ENCODE results near the gene NTMT1. TPM values are rescaled to one million over a fixed set of nuclear protein-coding genes. Genes with fewer than 3 reads are reported as not detected.
A peak's percentile ranks its signal among the peaks of the same experiment; 100 is the strongest.

NTMT1 gene
- polyA plus RNA-seq, 3 donors = 16.0 to 43.9 (median 28.2) TPM

DNA sequence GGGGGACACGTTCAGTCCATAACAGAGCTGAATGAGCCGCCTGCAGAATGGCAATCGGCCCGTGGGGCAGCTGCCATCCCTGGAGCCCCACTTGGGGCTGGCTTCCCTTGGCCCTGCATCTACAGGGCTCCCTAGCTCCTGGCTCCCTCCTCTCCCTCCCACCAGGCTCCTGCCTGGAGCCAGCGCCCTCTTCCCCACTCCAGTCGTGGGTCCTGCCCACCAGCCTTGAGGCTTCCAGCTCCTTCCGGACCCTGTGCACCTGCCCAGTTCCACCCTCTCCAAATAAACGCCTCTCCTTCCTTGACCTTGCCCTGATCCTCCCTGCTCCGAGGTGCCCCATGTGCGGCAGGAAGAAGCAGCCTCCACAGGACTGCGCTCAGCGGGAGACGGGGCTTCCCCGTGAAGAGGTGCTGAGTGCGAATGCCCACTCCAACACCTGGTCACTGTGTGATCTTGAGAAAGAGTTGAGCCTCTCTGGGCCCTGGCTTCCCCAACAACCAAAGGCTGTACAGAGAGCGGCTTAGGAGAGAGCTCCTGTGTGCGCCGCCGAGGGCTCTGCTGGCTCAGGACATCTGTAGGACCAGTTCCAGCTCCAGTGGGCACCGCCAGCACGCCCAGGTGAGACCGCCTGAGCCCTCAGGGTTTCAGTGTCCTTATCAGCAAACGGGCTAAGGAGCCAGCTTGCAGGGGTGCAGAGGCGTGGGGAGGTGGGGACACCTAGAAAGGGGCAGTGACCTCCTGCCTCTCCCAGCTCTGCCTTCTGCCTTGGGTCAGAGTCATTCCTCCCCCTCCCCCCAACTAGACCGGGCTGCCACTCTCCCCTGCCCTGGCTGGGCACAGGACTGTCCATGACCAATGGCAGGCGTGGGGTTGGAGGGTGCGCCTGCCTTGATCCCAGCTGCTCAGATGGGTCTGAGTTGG is 17.1 kb upstream of the NTMT1 start:
- Histone ChIP-seq H3K27me3 (ENCODE audit: control insufficient read depth in 2 of 2, insufficient read depth in 2 of 2, low read length in 2 of 2) (no peaks in the 10 kb centered on the region), H3K27ac (ENCODE audit: low read depth in 1 of 2, low read length in 2 of 2) (peak overlapping the region; percentile 44 to 79), H3K4me1 (ENCODE audit: control insufficient read depth in 1 of 2, insufficient read depth in 2 of 2, low read length in 2 of 2) (peaks cover 43 to 49% of the 10 kb centered on the region in 2 donors), H3K79me2 (ENCODE audit: insufficient read depth, low read length) (no peaks in the 10 kb centered on the region), H2AFZ (ENCODE audit: insufficient read depth, low read depth, low read length, poor library complexity, severe bottlenecking) (no peak overlapping the region), H3K9ac (ENCODE audit: insufficient read depth, low read length, poor library complexity, severe bottlenecking) (no peak overlapping the region), H4K20me1 (ENCODE audit: insufficient read depth, low read length) (no peaks in the 10 kb centered on the region), H3K4me2 (replicated peaks; ENCODE audit: extremely low read depth, low read length, poor library complexity, severe bottlenecking) (no peak overlapping the region), H3K36me3 (replicated peaks in 1 of 2; ENCODE audit: control insufficient read depth in 1 of 2, insufficient read depth in 2 of 2, low read length in 2 of 2) (no peaks in the 10 kb centered on the region), H3K9me3 (replicated peaks in 1 of 2; ENCODE audit: control insufficient read depth in 1 of 2, insufficient read depth in 1 of 2, low read length in 2 of 2) (no peaks in the 10 kb centered on the region), H3K4me3 (replicated peaks in 1 of 3; ENCODE audit: low read depth in 2 of 3, low read length in 3 of 3) (no peak overlapping the region)
- H3K27me3 Mint-ChIP-seq (ENCODE audit: low read depth in 3 of 3) = peaks cover 4 to 6% (median 5%) of the 10 kb centered on the region in 3 donors
- WGBS (ENCODE audit: insufficient coverage) = 96% methylated on average over 24 of the region's 27 CpGs
- H3K36me3 Mint-ChIP-seq = no peaks in the 10 kb centered on the region
- H3K27ac Mint-ChIP-seq = peak overlapping the region; percentile 40 to 97 (median 94)
- TF ChIP-seq, protein P1, sequence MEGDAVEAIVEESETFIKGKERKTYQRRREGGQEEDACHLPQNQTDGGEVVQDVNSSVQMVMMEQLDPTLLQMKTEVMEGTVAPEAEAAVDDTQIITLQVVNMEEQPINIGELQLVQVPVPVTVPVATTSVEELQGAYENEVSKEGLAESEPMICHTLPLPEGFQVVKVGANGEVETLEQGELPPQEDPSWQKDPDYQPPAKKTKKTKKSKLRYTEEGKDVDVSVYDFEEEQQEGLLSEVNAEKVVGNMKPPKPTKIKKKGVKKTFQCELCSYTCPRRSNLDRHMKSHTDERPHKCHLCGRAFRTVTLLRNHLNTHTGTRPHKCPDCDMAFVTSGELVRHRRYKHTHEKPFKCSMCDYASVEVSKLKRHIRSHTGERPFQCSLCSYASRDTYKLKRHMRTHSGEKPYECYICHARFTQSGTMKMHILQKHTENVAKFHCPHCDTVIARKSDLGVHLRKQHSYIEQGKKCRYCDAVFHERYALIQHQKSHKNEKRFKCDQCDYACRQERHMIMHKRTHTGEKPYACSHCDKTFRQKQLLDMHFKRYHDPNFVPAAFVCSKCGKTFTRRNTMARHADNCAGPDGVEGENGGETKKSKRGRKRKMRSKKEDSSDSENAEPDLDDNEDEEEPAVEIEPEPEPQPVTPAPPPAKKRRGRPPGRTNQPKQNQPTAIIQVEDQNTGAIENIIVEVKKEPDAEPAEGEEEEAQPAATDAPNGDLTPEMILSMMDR (IDR thresholded peaks at IDR 0.05) = no peak
- peaks cover 50% of the 10 kb centered on the region for H3K4me1 Mint-ChIP-seq
- H3K4me3 Mint-ChIP-seq = peak overlapping the region in 1 of 2 donors; percentile 1
- peaks cover 0 to 2% (median 0%) of the 10 kb centered on the region in 7 donors for H3K9me3 Mint-ChIP-seq
- intact Hi-C loops (cut with micrococcal nuclease) = loop anchor here in 1 of 2 donors (5.0 to 10.0 kb wide), 2 partner anchors 114 to 287 kb away; no protein-coding TSS in a partner anchor
- no peak for DNase-seq

- Histone ChIP-seq H3K27me3 (ENCODE audit: control insufficient read depth in 2 of 2, insufficient read depth in 2 of 2, low read length in 2 of 2) (no peaks in the 10 kb centered on the region), H3K4me2 (replicated peaks; ENCODE audit: extremely low read depth, low read length, poor library complexity, severe bottlenecking) (peak overlapping the region; percentile 81), H3K9ac (ENCODE audit: insufficient read depth, low read length, poor library complexity, severe bottlenecking) (peak overlapping the region; percentile 29), H3K9me3 (replicated peaks in 1 of 2; ENCODE audit: control insufficient read depth in 1 of 2, insufficient read depth in 1 of 2, low read length in 2 of 2) (no peaks in the 10 kb centered on the region), H4K20me1 (ENCODE audit: insufficient read depth, low read length) (no peaks in the 10 kb centered on the region), H2AFZ (ENCODE audit: insufficient read depth, low read depth, low read length, poor library complexity, severe bottlenecking) (peak overlapping the region; percentile 78), H3K4me1 (ENCODE audit: control insufficient read depth in 1 of 2, insufficient read depth in 2 of 2, low read length in 2 of 2) (peaks cover 43 to 49% of the 10 kb centered on the region in 2 donors), H3K27ac (ENCODE audit: low read depth in 1 of 2, low read length in 2 of 2) (peak overlapping the region in 1 of 2 donors; percentile 11), H3K36me3 (replicated peaks in 1 of 2; ENCODE audit: control insufficient read depth in 1 of 2, insufficient read depth in 2 of 2, low read length in 2 of 2) (no peaks in the 10 kb centered on the region), H3K4me3 (replicated peaks in 1 of 3; ENCODE audit: low read depth in 2 of 3, low read length in 3 of 3) (peak overlapping the region in 2 of 3 experiments; percentile 17 to 79), H3K79me2 (ENCODE audit: insufficient read depth, low read length) (no peaks in the 10 kb centered on the region)
- Mint-ChIP-seq H3K27ac (peak overlapping the region in 6 of 7 donors; percentile 75 to 96 (median 90)), H3K27me3 (ENCODE audit: low read depth in 3 of 3) (peaks cover 4 to 10% (median 6%) of the 10 kb centered on the region in 3 donors), H3K4me1 (peaks cover 48% of the 10 kb centered on the region), H3K4me3 (peak overlapping the region; percentile 89 to 95), H3K9me3 (peaks cover 0 to 2% (median 0%) of the 10 kb centered on the region in 7 donors), H3K36me3 (no peaks in the 10 kb centered on the region)
- DNase-seq = peak in 2 of 3 donors; percentile 39 to 45
- intact Hi-C loops (cut with micrococcal nuclease) = loop anchor here (2.0 to 10.0 kb wide), 6 partner anchors 15 to 477 kb away; no protein-coding TSS in a partner anchor
- WGBS (ENCODE audit: insufficient coverage) = 6% methylated on average over 11 of the region's 30 CpGs
- TF ChIP-seq, protein P1 (IDR thresholded peaks at IDR 0.05) = no peak
Observed at GRCh38 chr9:129609486-129610212, 16.3 kb upstream of the NTMT1 start.
